K562 (cell line): ENCODE measurements around the gene ROM1. TPM values are rescaled to one million over a fixed set of nuclear protein-coding genes. Genes with fewer than 3 reads are reported as not detected.

Source experiments
- PBX2 ChIP-seq, 2 experiments: IDR thresholded peaks in 1 of 2; conservative IDR thresholded peaks in 1 of 2; 2 replicates each; pipeline ENCODE4 v1.6.1; 2016; ENCODE audit warnings: low read depth in 2 of 2, mild to moderate bottlenecking in 1 of 2, missing compliant biosample characterization in 1 of 2, missing genetic modification characterization in 1 of 2, moderate library complexity in 1 of 2
- ZNF407 ChIP-seq: fragments of 450-650 bp; IDR thresholded peaks from 2 replicates; pipeline ENCODE4 v1.6.1; 2016; ENCODE audit warnings: low read depth
- polyA plus RNA-seq, 8 experiments: library from polyadenylated mRNA; depleted of rRNA in 4 of 8; stranded (reverse) in 5 of 8; unstranded in 3 of 8; fragments of >200 nt; fragmentation: Nextera tagmentation in 2 of 8; fragmentation: Illumina TruSeq in 1 of 8; extraction: Ambion mirVana in 2 of 8; extraction: Trizol in 1 of 8; gene quantifications; 2 replicates each; pipeline versions ENCODE4 v1.2.1 to v1.2.3, GENCODE V29; 2011 to 2014; ENCODE audit warnings: inconsistent platforms in 1 of 8, missing spikeins in 1 of 8
- total RNA-seq, 7 experiments: library from RNA; depleted of rRNA in 6 of 7; stranded (reverse); fragments of >200 nt in 6 of 7; fragmentation: Illumina TruSeq in 2 of 7; extraction: Trizol in 2 of 7; gene quantifications; 2 replicates each; pipeline versions ENCODE4 v1.2.1 to v1.2.3, GENCODE V29; 2011 to 2021; ENCODE audit warnings: low replicate concordance in 1 of 7
- TF ChIP-seq, protein P1 (sequence below): fragments of 250-450 bp; sonication (Bioruptor Pico); IDR thresholded peaks from 2 replicates; pipeline ENCODE4 v1.6.1; 2021; ENCODE audit warnings: mild to moderate bottlenecking

Gene ROM1
- total and polyA plus RNA-seq, 9 of the 15 experiments (the other 6 are each of a cell fraction or from before 2014, with no cell fraction given), result 0.75 to 4.0 (median 2.6) TPM

DNA sequence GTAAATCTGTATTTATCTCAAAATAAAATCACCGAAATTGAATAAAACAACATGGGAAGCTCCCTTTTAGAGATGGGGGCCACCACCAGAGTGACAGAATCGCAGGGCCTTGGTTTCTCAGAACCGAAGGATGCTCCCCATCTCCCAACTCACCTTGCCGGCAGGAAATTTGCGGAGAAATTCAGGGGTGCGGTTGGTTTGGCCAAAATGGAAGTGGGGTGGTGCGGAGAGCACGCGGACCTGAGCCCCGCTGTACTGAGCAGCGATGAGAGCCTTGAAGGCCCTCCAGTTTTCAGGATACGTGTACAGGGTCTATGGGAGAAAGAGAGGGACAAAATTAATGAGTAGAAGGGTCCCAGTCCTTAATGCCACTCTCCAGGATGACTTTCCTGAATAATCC is 40.6 kb upstream of the ROM1 start (continued):
- TF ChIP-seq ZNF407 (peak; percentile 42; the same call in 1 of the 2 replicates), PBX2 (CRISPR knock-in tag; IDR thresholded peaks at IDR 0.05; ENCODE audit: low read depth) (no peak), PBX2 (tag; conservative IDR thresholded peaks at IDR 0.05; ENCODE audit: low read depth) (no peak)
- TF ChIP-seq, protein P1, sequence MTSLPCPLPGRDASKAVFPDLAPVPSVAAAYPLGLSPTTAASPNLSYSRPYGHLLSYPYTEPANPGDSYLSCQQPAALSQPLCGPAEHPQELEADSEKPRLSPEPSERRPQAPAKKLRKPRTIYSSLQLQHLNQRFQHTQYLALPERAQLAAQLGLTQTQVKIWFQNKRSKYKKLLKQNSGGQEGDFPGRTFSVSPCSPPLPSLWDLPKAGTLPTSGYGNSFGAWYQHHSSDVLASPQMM (CRISPR knock-in tag), result no peak
